Mononuclear cell (primary cell): ENCODE results near the gene GZMM. TPM values are rescaled to one million over a fixed set of nuclear protein-coding genes. Genes with fewer than 3 reads are reported as not detected.

ENCODE experiments used
- H3K27me3 ChIP-seq: 2 replicates; pipeline ENCODE4 v1.6.0; 2011; ENCODE audit warnings: low read length, control low read depth; ENCODE audit not compliant: insufficient read depth
- H3K4me1 ChIP-seq: 2 replicates; pipeline ENCODE4 v1.5.1; 2011; ENCODE audit warnings: mild to moderate bottlenecking, low read length, control low read depth; ENCODE audit not compliant: insufficient read depth
- H3K4me3 ChIP-seq: 2 replicates; pipeline ENCODE4 v1.5.1; 2011; ENCODE audit warnings: mild to moderate bottlenecking, low read length, moderate library complexity
- H3K9me3 ChIP-seq: 2 replicates; pipeline ENCODE4 v1.5.1; 2011; ENCODE audit warnings: low read depth, mild to moderate bottlenecking, control low read depth, low read length
- total RNA-seq: library from RNA; depleted of rRNA; stranded (reverse); fragments of >200 nt; gene quantifications from one replicate; pipeline ENCODE4 v1.2.3, GENCODE V29; 2012

GZMM gene
- 63.7 TPM for total RNA-seq

DNA sequence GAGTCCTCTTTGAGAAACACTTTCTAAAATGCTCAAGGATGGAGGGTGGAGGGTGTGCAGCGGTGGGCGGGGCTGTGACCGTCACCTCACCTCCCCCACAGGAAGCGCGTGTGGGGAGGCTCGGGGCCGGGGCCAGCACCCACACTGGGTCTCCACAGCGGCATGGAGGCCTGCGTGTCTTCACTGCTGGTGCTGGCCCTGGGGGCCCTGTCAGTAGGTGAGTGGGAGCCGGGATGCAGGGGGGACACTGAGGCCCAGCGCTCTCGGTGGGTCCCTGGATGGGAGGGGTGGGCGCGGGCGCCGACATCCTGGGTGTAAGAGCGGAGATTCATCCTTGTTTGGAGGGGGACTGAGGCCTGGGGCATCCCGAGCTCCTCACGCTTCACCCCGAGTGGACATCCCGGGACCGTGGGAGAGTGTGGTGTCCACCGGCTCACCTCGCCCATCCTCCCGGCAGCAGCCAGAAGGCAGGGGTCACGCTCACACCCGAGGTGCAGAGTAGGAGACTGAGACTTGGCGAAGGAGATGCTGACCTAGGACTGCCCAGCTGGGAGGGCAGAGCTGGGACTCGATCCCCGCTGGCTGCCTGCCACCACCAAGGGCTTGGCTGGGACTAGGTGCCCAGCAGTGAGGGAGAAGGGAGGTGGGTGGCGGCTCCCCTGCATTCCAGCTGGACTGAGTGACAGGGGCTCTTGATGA is at the start of gene GZMM:
Gene GZMM, plus strand, starts transcription at position 144 of the 699 bp plus-strand sequence. Its CDS starts 19 bp downstream, at position 163.
- H3K4me1 ChIP-seq = peaks cover 4% of the 10 kb centered on the region
- no peaks in the 10 kb centered on the region for H3K27me3 ChIP-seq
- H3K9me3 ChIP-seq = no peaks in the 10 kb centered on the region
- peak within 1 kb of the TSS; percentile 40 for H3K4me3 ChIP-seq

DNA sequence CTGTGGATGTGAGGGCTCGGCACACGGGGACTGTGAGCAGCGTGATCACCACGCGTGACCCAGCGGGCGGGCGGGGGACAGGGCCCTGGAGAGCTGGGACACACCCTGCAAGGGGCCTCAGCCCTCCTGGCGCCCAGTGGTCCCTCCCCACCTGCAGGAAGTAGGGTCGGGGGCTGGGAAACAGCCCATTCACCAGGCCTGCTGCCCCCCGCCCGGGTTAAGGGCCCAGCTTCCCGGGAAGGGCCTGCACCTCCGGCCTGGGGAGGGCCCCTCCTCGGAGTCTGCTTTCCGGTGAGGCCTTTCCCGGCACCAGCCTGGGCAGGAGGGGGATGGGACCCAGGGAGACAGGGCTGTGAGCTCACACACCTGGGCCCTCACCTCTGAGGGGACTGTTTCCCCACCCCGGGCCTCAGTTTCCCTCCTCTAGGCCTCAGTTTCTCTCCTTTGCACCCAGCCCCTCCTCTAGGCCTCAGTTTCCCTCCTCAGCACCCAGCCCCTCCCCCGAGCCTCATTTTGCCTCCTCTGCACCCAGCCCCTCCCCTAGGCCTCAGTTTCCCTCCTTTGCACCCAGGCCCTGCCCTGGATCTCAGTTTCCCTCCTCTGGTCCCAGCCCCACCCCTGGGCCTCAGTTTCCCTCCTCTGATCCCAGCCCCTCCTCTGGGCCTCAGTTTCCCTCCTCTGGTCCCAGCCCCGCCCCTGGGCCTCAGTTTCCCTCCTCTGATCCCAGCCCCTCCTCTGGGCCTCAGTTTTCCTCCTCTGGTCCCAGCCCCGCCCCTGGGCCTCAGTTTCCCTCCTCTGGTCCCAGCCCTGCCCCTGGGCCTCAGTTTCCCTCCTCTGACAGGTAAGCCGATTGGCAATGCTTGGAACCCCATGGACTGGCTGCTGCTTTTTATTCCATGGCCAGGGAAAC is 49.4 kb upstream of the GZMM start:
- H3K9me3 ChIP-seq = no peaks in the 10 kb centered on the region
- H3K4me1 ChIP-seq = peaks cover 11% of the 10 kb centered on the region

DNA sequence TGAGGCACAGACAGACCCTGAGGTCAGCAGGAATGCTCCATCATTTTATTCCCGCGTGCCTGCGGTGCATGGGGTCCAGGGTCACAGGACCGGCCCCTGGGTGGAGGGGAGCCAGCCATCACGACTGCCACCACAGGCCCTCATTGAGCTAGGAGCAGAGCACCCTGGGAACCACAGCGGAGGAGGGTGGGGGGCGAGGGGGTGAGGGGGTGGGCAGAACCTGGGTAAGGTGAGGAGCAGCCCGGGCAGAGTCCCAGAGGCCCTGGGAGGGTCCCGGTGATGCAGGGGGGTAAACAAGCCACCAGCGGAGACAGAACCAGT is 48.8 kb upstream of the GZMM start:
- peaks cover 5% of the 10 kb centered on the region for H3K4me1 ChIP-seq
- H3K4me3 ChIP-seq = no peak overlapping the region
- H3K9me3 ChIP-seq = no peaks in the 10 kb centered on the region
- H3K27me3 ChIP-seq = peaks cover 19% of the 10 kb centered on the region

More for the DNA sequence above, 49.4 kb upstream of the GZMM start:
- Histone ChIP-seq H3K4me3 (no peak overlapping the region), H3K27me3 (peaks cover 17% of the 10 kb centered on the region)

DNA sequence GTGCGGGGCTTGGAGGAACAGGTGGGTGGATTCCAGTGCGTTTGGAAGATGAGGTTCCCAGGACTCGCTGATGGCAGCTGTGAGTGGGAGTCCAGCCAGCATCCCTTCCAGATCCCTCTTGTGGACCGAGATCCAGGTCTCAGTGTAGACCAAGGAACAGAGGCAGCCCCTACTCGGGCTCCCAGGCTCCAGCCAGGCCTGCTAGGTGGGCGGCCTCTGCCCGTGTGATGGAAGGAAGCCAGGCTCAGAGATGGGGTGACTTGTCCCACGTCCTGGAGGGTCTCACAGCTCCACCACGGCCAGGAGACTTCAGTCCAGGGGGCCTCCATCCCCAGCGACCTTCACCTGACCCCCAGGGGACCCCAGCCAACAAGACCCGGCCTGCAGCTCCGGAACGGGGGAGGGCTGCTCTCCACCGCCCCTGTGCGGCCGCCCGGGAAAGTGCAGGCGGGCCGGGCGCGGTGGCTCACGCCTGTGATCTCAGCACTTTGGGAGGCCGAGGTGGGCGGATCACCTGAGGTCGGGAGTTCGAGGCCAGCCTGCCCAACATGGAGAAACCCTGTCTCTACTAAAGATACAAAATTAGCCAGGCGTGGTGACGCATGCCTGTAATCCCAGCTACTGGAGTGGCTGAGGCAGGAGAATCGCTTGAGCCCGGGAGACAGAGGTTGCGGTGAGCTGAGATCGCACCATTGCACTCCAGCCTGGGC is 48.3 kb upstream of the GZMM start:
- H3K4me1 ChIP-seq = peaks cover 5% of the 10 kb centered on the region
- peaks cover 19% of the 10 kb centered on the region for H3K27me3 ChIP-seq
- no peak overlapping the region for H3K4me3 ChIP-seq
- H3K9me3 ChIP-seq = no peaks in the 10 kb centered on the region

DNA sequence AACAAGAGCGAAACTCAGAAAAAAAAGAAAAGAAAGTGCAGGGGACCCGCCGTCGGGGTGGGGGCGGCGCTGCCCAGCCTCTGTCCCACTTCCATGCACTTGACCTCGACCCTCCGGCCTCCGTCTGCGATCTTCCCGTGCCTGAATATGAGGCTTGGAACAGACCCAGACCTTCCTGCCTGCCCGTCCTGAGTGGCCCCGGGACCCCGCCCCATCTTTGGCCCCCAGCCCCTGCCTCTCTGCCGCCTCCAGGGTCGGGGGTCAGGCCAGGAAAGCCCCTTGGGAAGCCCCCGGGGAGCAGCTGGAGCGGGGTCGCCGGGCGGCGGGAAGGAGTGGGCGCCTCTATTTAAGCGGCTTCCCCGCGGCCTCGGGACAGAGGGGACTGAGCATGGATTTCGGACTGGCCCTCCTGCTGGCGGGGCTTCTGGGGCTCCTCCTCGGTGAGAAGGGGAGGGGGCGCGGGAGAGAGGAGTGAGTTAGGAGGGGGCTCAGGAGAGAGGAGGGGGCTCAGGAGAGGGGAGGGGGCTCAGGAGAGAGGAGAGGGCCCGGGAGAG is 47.7 kb upstream of the GZMM start, which contains the start of gene MADCAM1:
Gene MADCAM1, plus strand, starts transcription at position 375 of the 554 bp plus-strand sequence. Its CDS starts 14 bp downstream, at position 389.
- H3K9me3 ChIP-seq = no peaks in the 10 kb centered on the region
- H3K4me1 ChIP-seq = peaks cover 5% of the 10 kb centered on the region
- no peak within 1 kb of the TSS for H3K4me3 ChIP-seq

DNA sequence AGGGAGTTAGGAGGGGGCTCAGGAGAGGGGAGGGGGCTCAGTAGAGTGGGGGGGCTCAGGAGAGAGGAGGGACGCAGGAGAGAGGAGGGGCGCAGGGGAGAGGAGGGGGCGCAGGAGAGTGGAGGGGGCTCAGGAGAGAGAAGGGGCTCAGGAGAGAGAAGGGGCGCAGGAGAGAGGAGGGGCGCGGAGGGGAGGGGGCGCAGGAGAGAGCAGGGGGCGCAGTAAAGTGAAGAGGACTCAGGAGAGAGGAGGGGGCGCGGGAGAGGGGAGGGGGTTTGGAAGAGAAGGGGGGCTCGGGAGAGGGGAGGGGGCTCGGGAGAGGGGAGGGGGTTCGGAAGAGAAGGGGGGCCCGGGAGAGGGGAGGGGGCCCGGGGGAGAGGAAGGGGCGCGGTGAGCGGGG is 46.9 kb upstream of the GZMM start:
- peaks cover 19% of the 10 kb centered on the region for H3K27me3 ChIP-seq
- peaks cover 5% of the 10 kb centered on the region for H3K4me1 ChIP-seq
- H3K9me3 ChIP-seq = no peaks in the 10 kb centered on the region
- no peak overlapping the region for H3K4me3 ChIP-seq

More for the DNA sequence above, 47.7 kb upstream of the GZMM start, which contains the start of gene MADCAM1:
- H3K27me3 ChIP-seq = peaks cover 19% of the 10 kb centered on the region

DNA sequence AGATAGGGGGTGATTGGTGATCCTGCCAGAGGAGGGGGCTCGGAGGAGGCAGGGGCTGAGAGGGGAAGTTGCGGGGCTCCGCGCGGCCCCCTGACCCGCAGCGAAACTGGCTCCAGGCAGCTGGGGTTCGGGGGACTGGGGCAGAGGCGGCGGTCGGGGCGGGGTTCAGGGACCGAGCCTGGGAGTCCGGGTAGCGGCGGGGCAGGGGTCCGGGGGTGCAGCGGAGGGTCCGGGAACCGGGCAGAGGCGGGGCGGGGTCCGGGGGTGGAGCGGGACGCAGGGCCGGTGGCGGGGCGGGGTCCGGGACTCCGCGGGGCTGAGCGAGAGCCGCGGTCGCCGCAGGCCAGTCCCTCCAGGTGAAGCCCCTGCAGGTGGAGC is 46.4 kb upstream of the GZMM start:
- Histone ChIP-seq H3K4me1 (peaks cover 6% of the 10 kb centered on the region), H3K4me3 (no peak overlapping the region), H3K27me3 (peaks cover 19% of the 10 kb centered on the region), H3K9me3 (no peaks in the 10 kb centered on the region)

DNA sequence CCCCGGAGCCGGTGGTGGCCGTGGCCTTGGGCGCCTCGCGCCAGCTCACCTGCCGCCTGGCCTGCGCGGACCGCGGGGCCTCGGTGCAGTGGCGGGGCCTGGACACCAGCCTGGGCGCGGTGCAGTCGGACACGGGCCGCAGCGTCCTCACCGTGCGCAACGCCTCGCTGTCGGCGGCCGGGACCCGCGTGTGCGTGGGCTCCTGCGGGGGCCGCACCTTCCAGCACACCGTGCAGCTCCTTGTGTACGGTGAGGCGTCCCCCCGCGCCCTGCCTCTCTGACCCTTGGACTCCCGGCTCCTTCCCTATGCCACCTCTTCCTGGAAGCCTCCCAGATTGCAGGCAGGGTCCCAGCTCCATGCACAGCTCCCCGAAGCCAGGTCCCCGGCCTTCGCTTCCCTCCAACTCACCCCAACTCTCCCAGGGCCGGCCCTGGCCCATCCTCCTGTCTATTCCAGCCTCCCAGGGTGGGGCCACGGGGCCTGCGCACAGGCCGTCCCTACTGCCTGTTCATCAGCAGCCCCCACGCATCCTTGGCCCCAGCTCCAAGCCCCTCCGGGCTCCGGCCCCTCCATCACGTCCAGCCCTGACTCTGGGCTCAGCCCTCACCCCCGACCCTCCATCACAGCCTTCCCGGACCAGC is 45.9 kb upstream of the GZMM start:
- Histone ChIP-seq H3K4me3 (no peak overlapping the region), H3K9me3 (no peaks in the 10 kb centered on the region), H3K4me1 (peaks cover 9% of the 10 kb centered on the region), H3K27me3 (peaks cover 19% of the 10 kb centered on the region)

DNA sequence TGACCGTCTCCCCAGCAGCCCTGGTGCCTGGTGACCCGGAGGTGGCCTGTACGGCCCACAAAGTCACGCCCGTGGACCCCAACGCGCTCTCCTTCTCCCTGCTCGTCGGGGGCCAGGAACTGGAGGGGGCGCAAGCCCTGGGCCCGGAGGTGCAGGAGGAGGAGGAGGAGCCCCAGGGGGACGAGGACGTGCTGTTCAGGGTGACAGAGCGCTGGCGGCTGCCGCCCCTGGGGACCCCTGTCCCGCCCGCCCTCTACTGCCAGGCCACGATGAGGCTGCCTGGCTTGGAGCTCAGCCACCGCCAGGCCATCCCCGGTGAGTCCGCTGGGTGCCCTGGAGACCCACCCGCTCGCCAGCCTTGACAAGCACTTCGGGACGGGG is 45.4 kb upstream of the GZMM start:
- Histone ChIP-seq H3K4me1 (peaks cover 9% of the 10 kb centered on the region), H3K9me3 (no peaks in the 10 kb centered on the region), H3K4me3 (no peak overlapping the region), H3K27me3 (peaks cover 19% of the 10 kb centered on the region)

DNA sequence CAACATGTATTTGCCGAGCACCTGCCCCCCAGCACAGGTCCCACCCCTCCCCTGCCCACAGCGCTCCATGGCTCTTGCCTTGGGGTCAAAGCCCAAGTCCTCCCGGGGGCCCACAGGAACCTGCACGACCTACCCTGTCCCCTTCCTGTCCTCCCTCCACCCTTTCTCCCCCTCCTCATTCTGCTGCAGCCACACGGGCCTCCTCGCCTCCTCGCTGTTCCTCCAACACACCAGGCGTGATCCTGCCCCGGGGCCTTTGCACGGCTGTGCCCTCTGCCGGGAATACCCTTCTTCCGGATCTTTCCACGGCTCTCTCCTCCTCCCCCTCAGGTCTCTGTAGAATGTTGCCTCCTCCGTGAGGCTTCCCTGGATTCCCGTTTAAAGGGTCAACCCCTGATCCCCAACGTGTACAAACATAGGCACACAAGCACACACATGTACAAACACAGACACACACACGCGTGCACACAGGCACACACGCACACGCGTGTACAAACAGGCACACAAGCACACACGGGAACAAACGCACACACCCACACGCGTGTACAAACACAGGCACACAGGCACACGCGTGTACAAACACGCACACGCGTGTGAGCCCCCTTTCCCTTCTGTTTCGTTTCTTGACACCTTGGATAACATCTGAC is 44.8 kb upstream of the GZMM start:
- Histone ChIP-seq H3K27me3 (peaks cover 19% of the 10 kb centered on the region), H3K9me3 (no peaks in the 10 kb centered on the region), H3K4me1 (peaks cover 9% of the 10 kb centered on the region), H3K4me3 (no peak overlapping the region)

DNA sequence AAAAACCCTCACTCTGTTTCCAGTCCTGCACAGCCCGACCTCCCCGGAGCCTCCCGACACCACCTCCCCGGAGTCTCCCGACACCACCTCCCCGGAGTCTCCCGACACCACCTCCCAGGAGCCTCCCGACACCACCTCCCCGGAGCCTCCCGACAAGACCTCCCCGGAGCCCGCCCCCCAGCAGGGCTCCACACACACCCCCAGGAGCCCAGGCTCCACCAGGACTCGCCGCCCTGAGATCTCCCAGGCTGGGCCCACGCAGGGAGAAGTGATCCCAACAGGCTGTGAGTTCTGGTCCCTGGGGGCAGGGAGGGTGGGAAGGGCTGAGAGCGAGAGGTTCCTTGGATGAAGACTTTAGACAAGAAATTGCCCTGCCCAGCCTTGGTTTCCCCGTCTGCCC is 42.2 kb upstream of the GZMM start:
- H3K4me3 ChIP-seq = no peak overlapping the region
- peaks cover 20% of the 10 kb centered on the region for H3K4me1 ChIP-seq
- peaks cover 14% of the 10 kb centered on the region for H3K27me3 ChIP-seq

DNA sequence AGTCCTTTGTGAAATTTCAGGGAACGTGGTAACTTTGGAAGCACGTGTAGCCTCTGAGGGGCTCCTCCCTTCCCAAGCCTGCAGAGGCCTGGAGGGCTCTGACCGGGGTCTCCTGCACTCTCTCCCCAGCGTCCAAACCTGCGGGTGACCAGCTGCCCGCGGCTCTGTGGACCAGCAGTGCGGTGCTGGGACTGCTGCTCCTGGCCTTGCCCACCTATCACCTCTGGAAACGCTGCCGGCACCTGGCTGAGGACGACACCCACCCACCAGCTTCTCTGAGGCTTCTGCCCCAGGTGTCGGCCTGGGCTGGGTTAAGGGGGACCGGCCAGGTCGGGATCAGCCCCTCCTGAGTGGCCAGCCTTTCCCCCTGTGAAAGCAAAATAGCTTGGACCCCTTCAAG is 39.2 kb upstream of the GZMM start:
- peaks cover 34% of the 10 kb centered on the region for H3K4me1 ChIP-seq
- peaks cover under 1% of the 10 kb centered on the region for H3K27me3 ChIP-seq

More for the DNA sequence above, 42.2 kb upstream of the GZMM start:
- H3K9me3 ChIP-seq = no peaks in the 10 kb centered on the region

DNA sequence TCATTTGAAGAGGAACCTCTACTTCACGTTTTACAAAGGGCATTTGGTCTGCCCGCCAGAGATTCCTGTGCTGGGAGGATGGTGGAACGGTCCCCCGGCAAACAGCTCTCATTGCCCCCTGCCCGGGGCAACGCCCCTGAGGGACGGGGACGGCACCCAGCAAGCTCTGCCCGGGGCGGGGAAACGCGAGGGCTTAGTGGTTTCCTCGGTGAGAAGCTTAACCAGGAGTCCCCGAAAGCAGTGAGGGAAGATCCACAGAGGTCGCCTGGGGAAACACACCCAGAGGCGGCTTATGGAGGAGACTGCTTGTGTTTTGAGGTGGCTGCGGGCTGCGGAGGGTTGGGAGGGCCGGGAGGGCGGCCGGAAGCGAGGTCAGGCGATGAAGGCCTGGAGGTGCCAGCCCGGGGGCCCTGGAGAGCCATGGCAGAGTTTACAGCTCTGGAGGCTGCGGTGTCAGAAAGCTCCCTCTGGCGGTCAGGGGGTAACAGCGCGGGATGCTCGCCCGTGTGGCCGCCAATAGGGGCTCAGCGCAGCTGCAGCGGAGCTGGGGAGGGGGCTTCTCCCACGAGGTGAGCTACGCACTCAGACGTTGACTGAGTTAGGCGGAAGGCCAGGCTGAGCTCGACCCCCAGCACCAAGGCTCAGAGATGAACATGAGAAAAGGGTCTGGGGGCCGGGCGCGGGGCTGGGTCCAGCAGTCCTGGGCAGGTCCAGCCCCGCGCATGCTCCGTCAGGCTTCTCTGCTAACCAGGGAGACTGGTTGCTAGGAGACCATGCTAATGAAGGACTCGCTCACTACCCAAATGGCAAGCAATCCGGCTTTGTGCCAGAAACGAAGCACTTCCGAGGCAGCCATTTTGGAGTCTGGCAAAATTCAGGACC is 37.2 kb upstream of the GZMM start:
- Histone ChIP-seq H3K9me3 (no peaks in the 10 kb centered on the region), H3K4me1 (peaks cover 55% of the 10 kb centered on the region), H3K4me3 (peak overlapping the region; percentile 96), H3K27me3 (no peaks in the 10 kb centered on the region)

More for the DNA sequence above, 39.2 kb upstream of the GZMM start:
- no peaks in the 10 kb centered on the region for H3K9me3 ChIP-seq
- H3K4me3 ChIP-seq = no peak overlapping the region
